Thyroid gland (tissue), 4 donors: ENCODE results near the gene HIVEP1.

ENCODE experiments used
- POLR2A ChIP-seq, 2 donors: fragments of 450-650 bp; IDR thresholded peaks; one replicate each; pipeline ENCODE4 v1.6.1; 2017; ENCODE audit warnings: antibody characterized with exemption in 2 of 2, mild to moderate bottlenecking in 2 of 2, moderate library complexity in 1 of 2
- TF ChIP-seq, protein P1 (sequence below), 6 experiments: fragments of 200-600 bp in 3 of 6; fragments of 450-650 bp in 3 of 6; sonication (generic) in 3 of 6; IDR thresholded peaks; one replicate each; pipeline ENCODE4 v1.5.1; 2016 to 2019; ENCODE audit warnings: antibody characterized with exemption in 6 of 6, mild to moderate bottlenecking in 2 of 6, inconsistent platforms in 1 of 6, moderate library complexity in 1 of 6

DNA sequence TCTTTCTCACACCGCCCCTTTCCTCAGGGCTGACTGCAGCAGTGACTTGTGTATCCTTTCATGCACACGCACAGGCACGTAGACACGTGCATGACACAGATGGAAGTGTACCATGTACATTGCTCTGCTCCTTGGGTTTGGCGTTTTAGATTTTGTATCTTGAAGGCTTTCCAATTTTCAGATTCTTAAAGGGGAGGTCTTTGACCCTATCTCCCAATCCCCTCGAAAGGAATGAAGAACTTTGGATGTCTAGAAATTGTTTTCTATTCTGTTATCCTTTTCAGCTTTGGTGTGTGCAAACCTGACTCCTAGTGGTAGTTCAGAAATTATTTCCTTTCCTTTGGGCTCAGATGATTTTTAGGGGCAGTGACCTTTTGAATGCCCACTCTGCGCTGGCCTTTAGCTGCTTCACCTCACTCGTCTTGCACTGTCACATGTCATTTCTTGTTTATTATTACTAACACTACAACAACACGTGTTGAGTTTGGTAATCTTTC, 63.0 kb downstream of the HIVEP1 start:
- TF ChIP-seq, protein P1, sequence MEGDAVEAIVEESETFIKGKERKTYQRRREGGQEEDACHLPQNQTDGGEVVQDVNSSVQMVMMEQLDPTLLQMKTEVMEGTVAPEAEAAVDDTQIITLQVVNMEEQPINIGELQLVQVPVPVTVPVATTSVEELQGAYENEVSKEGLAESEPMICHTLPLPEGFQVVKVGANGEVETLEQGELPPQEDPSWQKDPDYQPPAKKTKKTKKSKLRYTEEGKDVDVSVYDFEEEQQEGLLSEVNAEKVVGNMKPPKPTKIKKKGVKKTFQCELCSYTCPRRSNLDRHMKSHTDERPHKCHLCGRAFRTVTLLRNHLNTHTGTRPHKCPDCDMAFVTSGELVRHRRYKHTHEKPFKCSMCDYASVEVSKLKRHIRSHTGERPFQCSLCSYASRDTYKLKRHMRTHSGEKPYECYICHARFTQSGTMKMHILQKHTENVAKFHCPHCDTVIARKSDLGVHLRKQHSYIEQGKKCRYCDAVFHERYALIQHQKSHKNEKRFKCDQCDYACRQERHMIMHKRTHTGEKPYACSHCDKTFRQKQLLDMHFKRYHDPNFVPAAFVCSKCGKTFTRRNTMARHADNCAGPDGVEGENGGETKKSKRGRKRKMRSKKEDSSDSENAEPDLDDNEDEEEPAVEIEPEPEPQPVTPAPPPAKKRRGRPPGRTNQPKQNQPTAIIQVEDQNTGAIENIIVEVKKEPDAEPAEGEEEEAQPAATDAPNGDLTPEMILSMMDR (IDR thresholded peaks at IDR 0.05) = peak in 3 of 6 experiments; percentile 30 to 43 (median 32)
- no peak for TF ChIP-seq POLR2A (IDR thresholded peaks at IDR 0.05)
